LNCaP clone FGC (cell line): Measurements from ENCODE around the gene LPCAT1.

ENCODE experiments used
- DNase-seq: peaks from one replicate; pipeline ENCODE4 v3.0.0-alpha.2; 2011; ENCODE audit warnings: low read depth
- H3K4me3 ChIP-seq: 2 replicates; pipeline ENCODE4 v1.5.1; 2011; ENCODE audit warnings: mild to moderate bottlenecking, low read depth, low read length, control low read depth
- TF ChIP-seq, protein P1 (sequence below): IDR thresholded peaks from 2 replicates; pipeline ENCODE4 v1.5.1; 2012; ENCODE audit warnings: mild to moderate bottlenecking; ENCODE audit not compliant: control insufficient read depth, insufficient read depth; ENCODE audit errors: extremely low read depth

LPCAT1 gene

DNA sequence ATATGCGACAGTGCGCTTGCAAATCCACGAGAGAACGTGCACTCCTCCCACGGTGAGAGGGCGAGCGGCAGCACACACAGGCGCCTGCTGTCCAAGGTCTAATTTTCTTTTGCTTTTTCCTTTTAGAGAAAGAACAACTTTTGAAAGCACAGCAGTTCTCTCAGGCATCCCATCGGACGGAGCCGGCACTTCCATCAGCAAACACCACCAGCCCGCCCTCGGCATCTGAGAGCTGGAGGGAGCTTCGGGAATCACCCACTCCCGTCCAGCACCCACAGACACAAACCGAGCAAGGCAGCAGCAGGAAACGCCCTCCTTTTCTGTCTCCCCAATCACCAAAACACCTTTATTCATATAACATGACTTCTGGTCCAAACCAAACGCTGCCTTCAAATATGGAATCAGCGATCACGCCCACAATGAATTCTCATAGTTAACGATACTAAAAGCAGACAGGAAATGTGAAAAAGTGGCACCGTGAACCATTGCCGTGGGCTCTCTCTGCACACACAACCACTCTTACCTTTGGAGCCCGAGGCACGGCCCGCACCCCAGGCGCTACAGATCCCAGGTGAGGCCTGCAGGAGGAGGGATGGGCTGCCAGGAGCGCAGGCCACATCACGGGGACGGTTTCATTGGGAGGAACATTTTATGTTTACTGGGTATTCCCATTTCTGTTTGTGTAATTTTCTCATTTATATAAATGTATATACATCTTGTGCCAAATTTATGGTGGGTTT lies 14.2 kb downstream of the LPCAT1 start:
- TF ChIP-seq, protein P1, sequence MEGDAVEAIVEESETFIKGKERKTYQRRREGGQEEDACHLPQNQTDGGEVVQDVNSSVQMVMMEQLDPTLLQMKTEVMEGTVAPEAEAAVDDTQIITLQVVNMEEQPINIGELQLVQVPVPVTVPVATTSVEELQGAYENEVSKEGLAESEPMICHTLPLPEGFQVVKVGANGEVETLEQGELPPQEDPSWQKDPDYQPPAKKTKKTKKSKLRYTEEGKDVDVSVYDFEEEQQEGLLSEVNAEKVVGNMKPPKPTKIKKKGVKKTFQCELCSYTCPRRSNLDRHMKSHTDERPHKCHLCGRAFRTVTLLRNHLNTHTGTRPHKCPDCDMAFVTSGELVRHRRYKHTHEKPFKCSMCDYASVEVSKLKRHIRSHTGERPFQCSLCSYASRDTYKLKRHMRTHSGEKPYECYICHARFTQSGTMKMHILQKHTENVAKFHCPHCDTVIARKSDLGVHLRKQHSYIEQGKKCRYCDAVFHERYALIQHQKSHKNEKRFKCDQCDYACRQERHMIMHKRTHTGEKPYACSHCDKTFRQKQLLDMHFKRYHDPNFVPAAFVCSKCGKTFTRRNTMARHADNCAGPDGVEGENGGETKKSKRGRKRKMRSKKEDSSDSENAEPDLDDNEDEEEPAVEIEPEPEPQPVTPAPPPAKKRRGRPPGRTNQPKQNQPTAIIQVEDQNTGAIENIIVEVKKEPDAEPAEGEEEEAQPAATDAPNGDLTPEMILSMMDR = no peak
- no peak overlapping the region for H3K4me3 ChIP-seq
- no peak for DNase-seq

DNA sequence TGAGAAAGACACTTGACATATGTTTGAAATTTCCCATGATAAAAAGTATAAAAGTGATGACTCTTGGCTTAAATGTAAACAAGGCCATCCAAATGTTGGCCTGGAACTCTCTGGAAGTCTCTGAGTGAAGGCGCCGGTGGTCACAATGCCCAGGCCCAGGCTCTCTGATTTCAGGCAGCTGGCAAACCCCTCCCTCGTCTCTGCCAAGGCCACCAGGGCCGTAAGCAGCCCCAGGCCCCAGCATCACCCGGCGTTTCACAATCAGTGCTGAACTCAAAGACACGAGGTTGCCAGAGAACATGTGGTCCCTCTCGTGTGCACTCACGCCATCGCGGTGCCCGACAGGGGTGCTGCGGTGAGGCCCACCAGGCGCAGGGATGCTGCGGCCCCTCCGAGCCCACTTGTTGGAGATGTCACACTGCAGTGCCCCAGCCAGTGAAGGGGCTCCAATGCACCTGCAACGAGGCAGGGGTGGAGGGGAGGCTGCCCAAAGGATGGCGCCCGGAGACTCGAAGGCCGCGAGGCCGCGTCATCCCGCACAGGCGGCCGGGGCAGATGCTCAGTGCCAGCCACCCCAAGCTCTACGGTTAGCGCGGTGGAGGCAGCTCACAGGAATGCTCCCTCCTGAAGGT lies 15.0 kb downstream of the LPCAT1 start:
- no peak for DNase-seq
- TF ChIP-seq, protein P1 = no peak
- H3K4me3 ChIP-seq = no peak overlapping the region

DNA sequence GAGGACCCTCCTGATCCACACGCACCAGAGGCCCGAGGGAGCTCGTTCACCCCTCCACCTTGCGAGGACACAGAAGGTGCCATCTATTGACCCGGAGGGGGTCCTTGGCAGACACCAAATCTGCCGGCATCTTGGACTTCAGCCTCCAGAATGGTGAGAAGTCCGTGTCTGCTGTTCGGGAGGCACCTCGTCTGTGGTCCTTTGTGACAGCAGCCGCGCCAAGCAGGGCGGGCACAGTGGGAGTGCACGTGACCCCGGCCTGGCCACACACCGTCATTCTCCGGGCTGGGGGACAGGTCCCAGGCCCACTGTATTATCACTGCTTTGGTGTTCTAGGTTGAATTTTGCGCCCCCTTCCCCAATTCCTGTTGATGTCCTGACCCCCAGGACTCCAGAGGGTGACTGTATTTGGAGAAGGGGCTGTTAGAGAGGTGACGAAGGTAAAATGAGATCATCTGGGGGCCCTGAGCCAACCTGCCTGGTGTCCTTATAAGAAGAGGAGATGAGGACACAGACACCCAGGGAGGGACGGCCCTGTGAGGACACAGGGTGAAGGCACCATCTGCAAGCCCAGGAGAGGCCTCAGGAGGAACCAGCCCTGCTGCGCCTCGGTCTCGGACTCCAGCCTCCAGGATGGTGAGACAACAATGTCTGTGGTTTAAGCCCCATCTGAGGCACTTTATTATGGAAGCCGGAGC lies 15.7 kb downstream of the LPCAT1 start:
- H3K4me3 ChIP-seq = no peak overlapping the region
- TF ChIP-seq, protein P1 = no peak

DNA sequence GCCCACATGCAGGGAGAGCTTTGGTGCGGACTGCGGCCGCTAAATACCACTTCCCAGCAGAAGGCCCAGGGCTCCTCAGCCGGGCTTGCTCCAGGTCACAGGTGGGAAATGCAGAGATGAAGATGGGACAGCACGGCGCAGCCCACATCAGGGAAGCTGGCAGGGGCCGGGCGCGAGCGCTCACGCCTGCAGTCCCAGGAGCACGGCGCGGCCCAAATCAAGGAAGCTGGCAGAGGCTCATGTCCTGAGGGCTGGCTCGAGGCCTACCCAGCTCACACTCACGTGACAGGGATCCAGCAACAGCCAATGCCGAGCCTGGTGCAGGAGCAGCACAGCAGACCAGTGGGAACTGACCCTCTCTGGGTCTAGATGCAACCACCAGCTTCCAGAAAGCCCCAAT lies 16.3 kb downstream of the LPCAT1 start:
- peak; percentile 74 for DNase-seq
- TF ChIP-seq, protein P1 = no peak
- H3K4me3 ChIP-seq = no peak overlapping the region

More for the DNA sequence above, 15.7 kb downstream of the LPCAT1 start:
- DNase-seq = no peak

DNA sequence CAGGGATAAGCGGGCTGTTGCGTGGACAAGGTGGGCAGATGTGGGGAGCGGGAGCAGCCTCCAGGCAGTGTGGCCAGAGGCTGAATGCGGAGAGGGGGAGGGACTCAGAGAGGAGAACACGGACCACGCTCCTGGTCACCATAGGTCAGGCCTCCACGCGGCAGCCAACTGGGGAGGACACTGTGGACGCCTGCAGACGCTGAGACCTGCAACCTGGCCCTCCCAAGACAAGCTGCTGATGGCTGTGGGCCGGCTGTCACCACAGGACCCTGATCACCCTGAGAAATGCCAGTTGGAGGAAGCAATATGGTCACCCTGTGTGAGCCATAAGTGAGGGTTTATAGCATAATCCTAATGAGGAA lies 16.8 kb downstream of the LPCAT1 start:
- TF ChIP-seq, protein P1 = no peak
- no peak for DNase-seq
- no peak overlapping the region for H3K4me3 ChIP-seq

DNA sequence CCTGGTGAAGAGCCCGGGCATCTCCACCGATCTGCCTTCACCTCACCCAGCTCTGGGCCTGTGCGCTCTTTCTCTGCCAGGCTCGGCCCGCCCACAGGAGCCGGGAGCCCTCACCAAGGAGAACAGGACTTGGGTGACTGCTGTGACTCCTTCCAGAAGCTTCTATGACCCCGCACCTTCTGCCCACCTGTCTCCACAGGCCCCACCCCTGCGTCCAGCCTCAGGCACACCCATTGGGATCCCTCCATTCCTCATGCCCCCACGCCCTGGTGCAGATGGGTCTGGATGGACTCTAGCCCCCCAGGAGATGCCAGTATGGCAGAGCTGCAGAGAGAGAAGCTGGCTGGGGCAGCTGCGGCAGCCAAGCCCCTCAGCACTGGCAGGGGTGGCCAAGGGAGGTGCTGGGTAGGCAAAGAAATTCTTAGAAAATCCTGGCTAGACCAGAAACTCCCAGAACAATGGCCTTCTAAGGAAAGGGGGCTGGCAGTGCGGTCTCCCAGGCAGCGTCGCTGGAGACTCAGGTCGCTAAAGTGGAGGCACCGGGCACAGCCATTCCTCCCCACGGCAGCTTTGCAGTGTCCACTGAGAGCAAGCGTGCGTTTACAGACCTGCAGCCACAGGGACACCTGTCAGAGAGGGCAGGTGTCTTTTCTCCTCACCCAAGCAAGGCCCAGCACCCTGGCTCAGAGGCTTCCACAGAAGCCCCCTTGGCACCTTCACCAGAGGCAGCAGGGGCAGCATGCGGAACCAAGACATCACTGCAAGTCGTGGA lies 17.3 kb downstream of the LPCAT1 start:
- TF ChIP-seq, protein P1 = no peak
- no peak overlapping the region for H3K4me3 ChIP-seq
- no peak for DNase-seq
